ENCODE measurements around the gene KLK4. TPM values are rescaled to one million over a fixed set of nuclear protein-coding genes. Genes with fewer than 3 reads are reported as not detected.

Gene KLK4
- total RNA-seq (2014; rRNA removed; shearing (Covaris generic)) (not detected in 2 replicates), total RNA-seq (2022) (not detected in 2 replicates), Bru-seq, nascent RNA (not detected), BruChase-seq, experiment 1, labeled RNA remaining after a 6-hour chase (not detected), BruChase-seq, experiment 2, labeled RNA remaining after a 2-hour chase (not detected)
- long read RNA-seq: 0 reads

GRCh38 chr19:50911206-50912101 is at the start of gene KLK4:
KLK4 (minus strand) TSS chr19:50911395; CDS start chr19:50910738, 657 bp downstream.
- POLR2A ChIA-PET: no interaction called here
- intact Hi-C loops (cut with micrococcal nuclease; ENCODE audit: unreplicated experiment): no loop called here

GRCh38 chr19:50959731-50960500 is 48.7 kb upstream of the KLK4 start:
- H4K20me1 ChIP-seq (ENCODE audit: insufficient read depth, low read length): no peaks in the 10 kb centered on the region
- no TSS peak for BruUV-seq (replicated peaks)
- ChIA-PET CTCF (ENCODE audit: unreplicated experiment) (no interaction called here), POLR2A (no interaction called here)
- H3K36me3 ChIP-seq (ENCODE audit: insufficient read depth, low read length): no peaks in the 10 kb centered on the region
- H2AFZ ChIP-seq (ENCODE audit: low read length): no peak overlapping the region
- H3K9me2 ChIP-seq (ENCODE audit: insufficient read depth, low read length): no peaks in the 10 kb centered on the region
- no peak overlapping the region for H3K4me3 ChIP-seq (ENCODE audit: low read depth, low read length, poor library complexity, severe bottlenecking)
- no peaks in the 10 kb centered on the region for H3K4me1 ChIP-seq (ENCODE audit: insufficient read depth, low read length, poor library complexity, severe bottlenecking)
- H3K9me3 ChIP-seq (ENCODE audit: low read length): no peaks in the 10 kb centered on the region
- intact Hi-C loops (cut with micrococcal nuclease; ENCODE audit: unreplicated experiment): no loop called here
- TF ChIP-seq CTCF (conservative IDR thresholded peaks at IDR 0.05; ENCODE audit: low read length): no peak
- no peak for TF ChIP-seq EZH2phosphoT487 (IDR thresholded peaks at IDR 0.05; ENCODE audit: borderline replicate concordance, low read depth, low read length)
- H3K4me2 ChIP-seq (ENCODE audit: low read length): no peak overlapping the region
- no peak overlapping the region for H3K27ac ChIP-seq (ENCODE audit: low read depth, low read length, poor library complexity, severe bottlenecking)
- H3K79me2 ChIP-seq (ENCODE audit: insufficient read depth, low read depth, low read length): no peaks in the 10 kb centered on the region
- DNase-seq (ENCODE audit: low spot score): no peak

More at GRCh38 chr19:50911206-50912101, at the start of gene KLK4:
- Histone ChIP-seq H3K4me2 (ENCODE audit: low read length) (no peak within 1 kb of the TSS), H3K79me2 (ENCODE audit: insufficient read depth, low read depth, low read length) (no peaks in the 10 kb centered on the region), H3K36me3 (ENCODE audit: insufficient read depth, low read length) (no peaks in the 10 kb centered on the region), H2AFZ (ENCODE audit: low read length) (no peak within 1 kb of the TSS), H3K4me3 (ENCODE audit: low read depth, low read length, poor library complexity, severe bottlenecking) (no peak within 1 kb of the TSS), H3K9me3 (ENCODE audit: low read length) (no peaks in the 10 kb centered on the region), H3K9me2 (ENCODE audit: insufficient read depth, low read length) (no peaks in the 10 kb centered on the region), H4K20me1 (ENCODE audit: insufficient read depth, low read length) (no peaks in the 10 kb centered on the region), H3K4me1 (ENCODE audit: insufficient read depth, low read length, poor library complexity, severe bottlenecking) (no peaks in the 10 kb centered on the region), H3K27ac (ENCODE audit: low read depth, low read length, poor library complexity, severe bottlenecking) (no peak within 1 kb of the TSS)
- no TSS peak for BruUV-seq (replicated peaks)
- no peak for DNase-seq (ENCODE audit: low spot score)
- no peak for TF ChIP-seq EZH2phosphoT487 (IDR thresholded peaks at IDR 0.05; ENCODE audit: borderline replicate concordance, low read depth, low read length)
- TF ChIP-seq CTCF (conservative IDR thresholded peaks at IDR 0.05; ENCODE audit: low read length): no peak
- CTCF ChIA-PET (ENCODE audit: unreplicated experiment): no interaction called here
